Karpas-422 (cell line): ENCODE measurements around the gene NRP2. TPM values are rescaled to one million over a fixed set of nuclear protein-coding genes. Genes with fewer than 3 reads are reported as not detected.

Experiments
- DNase-seq: peaks from one replicate; pipeline ENCODE4 v3.0.0-alpha.2; 2015
- H2AFZ ChIP-seq: fragments of 200-600 bp; sonication (generic); 2 replicates; pipeline ENCODE4 v1.6.1; 2014; ENCODE audit warnings: antibody characterized with exemption, low read length, mixed read lengths
- H3K27ac ChIP-seq: fragments of 200-600 bp; sonication (generic); 2 replicates; pipeline ENCODE4 v1.5.1; 2014; ENCODE audit warnings: mild to moderate bottlenecking, low read length, moderate library complexity
- H3K27me3 ChIP-seq: fragments of 200-600 bp; sonication (generic); 2 replicates; pipeline ENCODE4 v1.6.1; 2014; ENCODE audit warnings: low read length, mixed read lengths
- H3K36me3 ChIP-seq: fragments of 200-600 bp; sonication (generic); 2 replicates; pipeline ENCODE4 v1.6.1; 2014; ENCODE audit warnings: low read length, mixed read lengths; ENCODE audit not compliant: insufficient read depth
- H3K4me1 ChIP-seq: fragments of 200-600 bp; sonication (generic); 2 replicates; pipeline ENCODE4 v1.6.1; 2014; ENCODE audit warnings: mild to moderate bottlenecking, low read length, mixed read lengths
- H3K4me2 ChIP-seq: fragments of 200-600 bp; sonication (generic); 2 replicates; pipeline ENCODE4 v1.6.1; 2014; ENCODE audit warnings: low read length, low read depth, mild to moderate bottlenecking; ENCODE audit not compliant: poor library complexity, severe bottlenecking
- H3K4me3 ChIP-seq: fragments of 200-600 bp; sonication (generic); 2 replicates; pipeline ENCODE4 v1.5.1; 2014; ENCODE audit warnings: mild to moderate bottlenecking, antibody characterized with exemption, low read length, mixed read lengths
- H3K79me2 ChIP-seq: fragments of 200-600 bp; sonication (generic); 2 replicates; pipeline ENCODE4 v1.6.1; 2014; ENCODE audit warnings: mild to moderate bottlenecking, low read length, mixed read lengths
- H3K9ac ChIP-seq: fragments of 200-600 bp; sonication (generic); 2 replicates; pipeline ENCODE4 v1.6.0; 2014; ENCODE audit warnings: low read length
- H3K9me2 ChIP-seq: fragments of 200-600 bp; sonication (generic), shearing (Covaris generic); replicated peaks from 2 replicates; pipeline ENCODE4 v1.6.0; 2014; ENCODE audit warnings: mild to moderate bottlenecking, low read length, moderate library complexity; ENCODE audit not compliant: insufficient read depth
- H3K9me3 ChIP-seq: fragments of 300-700, 200-600 bp; sonication (generic); 2 replicates; pipeline ENCODE4 v1.6.1; 2014; ENCODE audit warnings: low read length, mixed read lengths
- H4K20me1 ChIP-seq: fragments of 200-600 bp; sonication (generic); 2 replicates; pipeline ENCODE4 v1.6.1; 2014; ENCODE audit warnings: mild to moderate bottlenecking, antibody characterized with exemption, low read length, low read depth; ENCODE audit not compliant: insufficient read depth
- total RNA-seq: library from RNA; depleted of rRNA; stranded (reverse); fragments of >200 nt; shearing (Covaris generic); gene quantifications from 2 replicates; pipeline ENCODE4 v1.2.3, GENCODE V29; 2014; ENCODE audit warnings: low replicate concordance

NRP2 gene
- total RNA-seq, 1 experiment from 2014 or later = 4.4 TPM

- no peak overlapping the region for H3K4me2 ChIP-seq
- H3K9ac ChIP-seq = no peak overlapping the region
- H3K4me3 ChIP-seq = no peak overlapping the region
- no peaks in the 10 kb centered on the region for H3K79me2 ChIP-seq
- H3K27ac ChIP-seq = no peak overlapping the region
- DNase-seq = no peak
- no peak overlapping the region for H2AFZ ChIP-seq
- H3K4me1 ChIP-seq = no peaks in the 10 kb centered on the region
- no peaks in the 10 kb centered on the region for H3K36me3 ChIP-seq
- no peaks in the 10 kb centered on the region for H3K9me2 ChIP-seq
- no peaks in the 10 kb centered on the region for H3K9me3 ChIP-seq
- H3K27me3 ChIP-seq = no peaks in the 10 kb centered on the region
- no peaks in the 10 kb centered on the region for H4K20me1 ChIP-seq
These were observed 75.8 kb downstream of the NRP2 start for GRCh38 chr2:205758051-205758450.

- Histone ChIP-seq H3K9ac (no peak overlapping the region), H3K4me1 (no peaks in the 10 kb centered on the region; the same call in 1 of the 2 replicates), H3K27me3 (no peaks in the 10 kb centered on the region), H2AFZ (no peak overlapping the region), H3K27ac (no peak overlapping the region), H3K9me3 (no peaks in the 10 kb centered on the region), H3K36me3 (no peaks in the 10 kb centered on the region), H3K79me2 (no peaks in the 10 kb centered on the region), H4K20me1 (no peaks in the 10 kb centered on the region), H3K4me2 (no peak overlapping the region), H3K4me3 (no peak overlapping the region), H3K9me2 (no peaks in the 10 kb centered on the region)
- no peak for DNase-seq
These were observed 76.2 kb downstream of the NRP2 start for GRCh38 chr2:205758500-205758899.

GRCh38 chr2:205759257-205759656 is 77.0 kb downstream of the NRP2 start:
- no peaks in the 10 kb centered on the region for H3K9me2 ChIP-seq
- H2AFZ ChIP-seq = no peak overlapping the region
- DNase-seq = no peak
- H3K9ac ChIP-seq = no peak overlapping the region
- no peak overlapping the region for H3K4me3 ChIP-seq
- no peaks in the 10 kb centered on the region for H3K9me3 ChIP-seq
- H3K4me1 ChIP-seq = peaks cover 8% of the 10 kb centered on the region
- no peak overlapping the region for H3K4me2 ChIP-seq
- H3K79me2 ChIP-seq = no peaks in the 10 kb centered on the region
- H3K36me3 ChIP-seq = no peaks in the 10 kb centered on the region
- no peaks in the 10 kb centered on the region for H3K27me3 ChIP-seq
- no peaks in the 10 kb centered on the region for H4K20me1 ChIP-seq
- no peak overlapping the region for H3K27ac ChIP-seq

- DNase-seq = no peak
- Histone ChIP-seq H3K27me3 (no peaks in the 10 kb centered on the region), H3K4me1 (peaks cover 9% of the 10 kb centered on the region), H3K9me2 (no peaks in the 10 kb centered on the region), H4K20me1 (no peaks in the 10 kb centered on the region), H3K4me3 (no peak overlapping the region), H2AFZ (no peak overlapping the region), H3K36me3 (no peaks in the 10 kb centered on the region), H3K79me2 (no peaks in the 10 kb centered on the region), H3K27ac (no peak overlapping the region), H3K9ac (no peak overlapping the region), H3K4me2 (no peak overlapping the region), H3K9me3 (no peaks in the 10 kb centered on the region)
These were observed 77.4 kb downstream of the NRP2 start for GRCh38 chr2:205759732-205760131.

GRCh38 chr2:205760157-205760556 is 77.9 kb downstream of the NRP2 start:
- Histone ChIP-seq H3K27ac (no peak overlapping the region), H3K9me2 (no peaks in the 10 kb centered on the region), H3K4me3 (no peak overlapping the region), H3K9ac (no peak overlapping the region), H3K4me2 (no peak overlapping the region), H3K4me1 (peaks cover 9% of the 10 kb centered on the region), H3K36me3 (no peaks in the 10 kb centered on the region), H3K27me3 (no peaks in the 10 kb centered on the region), H4K20me1 (no peaks in the 10 kb centered on the region), H3K79me2 (no peaks in the 10 kb centered on the region), H3K9me3 (no peaks in the 10 kb centered on the region), H2AFZ (no peak overlapping the region)
- no peak for DNase-seq

- Histone ChIP-seq H3K4me1 (peaks cover 9% of the 10 kb centered on the region), H3K4me2 (no peak overlapping the region), H3K9me2 (no peaks in the 10 kb centered on the region), H3K79me2 (no peaks in the 10 kb centered on the region), H3K9ac (no peak overlapping the region), H2AFZ (no peak overlapping the region), H3K4me3 (no peak overlapping the region), H3K9me3 (no peaks in the 10 kb centered on the region), H4K20me1 (no peaks in the 10 kb centered on the region), H3K27me3 (no peaks in the 10 kb centered on the region), H3K36me3 (no peaks in the 10 kb centered on the region), H3K27ac (no peak overlapping the region)
- no peak for DNase-seq
These were observed 79.1 kb downstream of the NRP2 start for GRCh38 chr2:205761421-205761820.

- Histone ChIP-seq H4K20me1 (no peaks in the 10 kb centered on the region), H3K79me2 (no peaks in the 10 kb centered on the region)
- no peak for DNase-seq
These were observed 80.6 kb downstream of the NRP2 start for GRCh38 chr2:205762881-205763280.

GRCh38 chr2:205763708-205764211 is 81.5 kb downstream of the NRP2 start:
- Histone ChIP-seq H3K4me3 (peak overlapping the region; percentile 44; the same call in 1 of the 2 replicates), H3K9me3 (no peaks in the 10 kb centered on the region), H3K9ac (peak overlapping the region; percentile 27; the same call in 1 of the 2 replicates), H4K20me1 (no peaks in the 10 kb centered on the region), H3K9me2 (no peaks in the 10 kb centered on the region), H2AFZ (no peak overlapping the region), H3K36me3 (no peaks in the 10 kb centered on the region), H3K79me2 (no peaks in the 10 kb centered on the region), H3K4me1 (peaks cover 9% of the 10 kb centered on the region), H3K27ac (no peak overlapping the region), H3K4me2 (peak overlapping the region; percentile 59), H3K27me3 (no peaks in the 10 kb centered on the region)
- peak; percentile 80 for DNase-seq

More at GRCh38 chr2:205762881-205763280, 80.6 kb downstream of the NRP2 start:
- no peaks in the 10 kb centered on the region for H3K9me2 ChIP-seq
- no peak overlapping the region for H3K4me3 ChIP-seq
- no peak overlapping the region for H3K4me2 ChIP-seq
- H3K9me3 ChIP-seq = no peaks in the 10 kb centered on the region
- H2AFZ ChIP-seq = no peak overlapping the region
- H3K27ac ChIP-seq = no peak overlapping the region
- no peak overlapping the region for H3K9ac ChIP-seq
- no peaks in the 10 kb centered on the region for H3K27me3 ChIP-seq
- peaks cover 9% of the 10 kb centered on the region for H3K4me1 ChIP-seq
- no peaks in the 10 kb centered on the region for H3K36me3 ChIP-seq
